Measurements from ENCODE around the gene MTOR.

- TF ChIP-seq CTCF (IDR thresholded peaks at IDR 0.05) (no peak), POLR2A (IDR thresholded peaks at IDR 0.05) (no peak), POLR2AphosphoS5 (IDR thresholded peaks at IDR 0.05) (no peak)
Measured at GRCh38 chr1:11168731-11169130, 93.6 kb downstream of the MTOR start.
